Measurements from ENCODE around the gene CACUL1. TPM values are rescaled to one million over a fixed set of nuclear protein-coding genes. Genes with fewer than 3 reads are reported as not detected.
A peak's percentile ranks its signal among the peaks of the same experiment; 100 is the strongest.
"Not testable (repeated sequence)": the region's sequence is repeated elsewhere in the genome, so short reads cannot be mapped to it uniquely, and the experiment has no call there.

The CACUL1 gene
- 31.1 TPM for total RNA-seq
- polyA plus RNA-seq (ENCODE audit: insufficient read depth in 1 of 8, insufficient read length in 8 of 8, low replicate concordance in 1 of 8), result 10 to 100 TPM; 13.6 to 21.5 (median 18.6) TPM
- long read RNA-seq, donor 1, full-length matches to known transcripts, result 3 of 3 reads
- long read RNA-seq, donor 1, partial matches to known transcripts, result 0 of 3 reads
- long read RNA-seq, donor 1, other reads (novel, unspliced or antisense), result 0 of 3 reads
- long read RNA-seq, donor 2, result 0 reads
- long read RNA-seq, donor 3, full-length matches to known transcripts, result 4 of 4 reads
- long read RNA-seq, donor 3, partial matches to known transcripts, result 0 of 4 reads
- long read RNA-seq, donor 3, other reads (novel, unspliced or antisense), result 0 of 4 reads
- long read RNA-seq, donor 4, full-length matches to known transcripts, result 5 of 5 reads
- long read RNA-seq, donor 4, partial matches to known transcripts, result 0 of 5 reads
- long read RNA-seq, donor 4, other reads (novel, unspliced or antisense), result 0 of 5 reads
- long read RNA-seq, donor 5, full-length matches to known transcripts, result 12 of 20 reads
- long read RNA-seq, donor 5, partial matches to known transcripts, result 8 of 20 reads
- long read RNA-seq, donor 5, other reads (novel, unspliced or antisense), result 0 of 20 reads
- long read RNA-seq, donor 6, full-length matches to known transcripts, result 13 of 13 reads
- long read RNA-seq, donor 6, partial matches to known transcripts, result 0 of 13 reads
- long read RNA-seq, donor 6, other reads (novel, unspliced or antisense), result 0 of 13 reads
- long read RNA-seq, donor 7, full-length matches to known transcripts, result 11 of 18 reads
- long read RNA-seq, donor 7, partial matches to known transcripts, result 7 of 18 reads
- long read RNA-seq, donor 7, other reads (novel, unspliced or antisense), result 0 of 18 reads
- long read RNA-seq, donor 8, full-length matches to known transcripts, result 10 of 10 reads
- long read RNA-seq, donor 8, partial matches to known transcripts, result 0 of 10 reads
- long read RNA-seq, donor 8, other reads (novel, unspliced or antisense), result 0 of 10 reads
- long read RNA-seq, donor 9, full-length matches to known transcripts, result 11 of 17 reads
- long read RNA-seq, donor 9, partial matches to known transcripts, result 6 of 17 reads
- long read RNA-seq, donor 9, other reads (novel, unspliced or antisense), result 0 of 17 reads
- long read RNA-seq, donor 10, full-length matches to known transcripts, result 12 of 12 reads
- long read RNA-seq, donor 10, partial matches to known transcripts, result 0 of 12 reads
- long read RNA-seq, donor 10, other reads (novel, unspliced or antisense), result 0 of 12 reads
- long read RNA-seq, donor 11, full-length matches to known transcripts, result 13 of 13 reads
- long read RNA-seq, donor 11, partial matches to known transcripts, result 0 of 13 reads
- long read RNA-seq, donor 11, other reads (novel, unspliced or antisense), result 0 of 13 reads

GRCh38 chr10:118754556-118755423, at the start of gene CACUL1:
Gene CACUL1, minus strand, starts transcription at chr10:118754970. Its CDS starts 208 bp downstream, at chr10:118754762.
- under 1% methylated on average over 87 of the region's 87 CpGs for WGBS (ENCODE audit: insufficient coverage)
- H3K27me3 ChIP-seq (ENCODE audit: control insufficient read depth, insufficient read depth, low read length), result no peaks in the 10 kb centered on the region
- H3K36me3 ChIP-seq (ENCODE audit: control insufficient read depth, insufficient read depth, low read length), result no peaks in the 10 kb centered on the region
- H3K27ac ChIP-seq (ENCODE audit: low read length), result peak within 1 kb of the TSS; percentile 93
- H3K9me3 ChIP-seq (replicated peaks; ENCODE audit: control insufficient read depth, low read depth, low read length), result no peaks in the 10 kb centered on the region
- H3K4me1 ChIP-seq (ENCODE audit: control insufficient read depth, insufficient read depth, low read length), result peaks cover 8% of the 10 kb centered on the region
- DNase-seq, result peak; percentile 100
- H3K4me3 ChIP-seq (ENCODE audit: low read length), result peak within 1 kb of the TSS; percentile 100

GRCh38 chr10:118804262-118804773, 49.5 kb upstream of the CACUL1 start:
- Histone ChIP-seq H3K4me3 (ENCODE audit: low read length) (no peak overlapping the region), H3K4me1 (ENCODE audit: control insufficient read depth, insufficient read depth, low read length) (peaks cover 10% of the 10 kb centered on the region), H3K27ac (ENCODE audit: low read length) (no peak overlapping the region), H3K36me3 (ENCODE audit: control insufficient read depth, insufficient read depth, low read length) (no peaks in the 10 kb centered on the region), H3K27me3 (ENCODE audit: control insufficient read depth, insufficient read depth, low read length) (no peaks in the 10 kb centered on the region), H3K9me3 (replicated peaks; ENCODE audit: control insufficient read depth, low read depth, low read length) (no peaks in the 10 kb centered on the region)
- no peak for DNase-seq
- WGBS (ENCODE audit: insufficient coverage), result 44% methylated on average over 1 of the region's 3 CpGs

GRCh38 chr10:118802126-118802793, 47.5 kb upstream of the CACUL1 start:
- H3K4me1 ChIP-seq (ENCODE audit: control insufficient read depth, insufficient read depth, low read length), result peaks cover 9% of the 10 kb centered on the region
- 92% methylated on average over 12 of the region's 14 CpGs for WGBS (ENCODE audit: insufficient coverage)
- H3K27ac ChIP-seq (ENCODE audit: low read length), result no peak overlapping the region
- H3K4me3 ChIP-seq (ENCODE audit: low read length), result no peak overlapping the region
- no peaks in the 10 kb centered on the region for H3K9me3 ChIP-seq (replicated peaks; ENCODE audit: control insufficient read depth, low read depth, low read length)
- H3K36me3 ChIP-seq (ENCODE audit: control insufficient read depth, insufficient read depth, low read length), result no peaks in the 10 kb centered on the region
- no peaks in the 10 kb centered on the region for H3K27me3 ChIP-seq (ENCODE audit: control insufficient read depth, insufficient read depth, low read length)
- DNase-seq, result no peak

GRCh38 chr10:118800920-118801319, 46.1 kb upstream of the CACUL1 start:
- H3K4me1 ChIP-seq (ENCODE audit: control insufficient read depth, insufficient read depth, low read length), result peaks cover 9% of the 10 kb centered on the region
- peak; percentile 18 for DNase-seq
- H3K27ac ChIP-seq (ENCODE audit: low read length), result no peak overlapping the region
- no peaks in the 10 kb centered on the region for H3K27me3 ChIP-seq (ENCODE audit: control insufficient read depth, insufficient read depth, low read length)
- 80% methylated on average over 4 of the region's 4 CpGs for WGBS (ENCODE audit: insufficient coverage)
- H3K4me3 ChIP-seq (ENCODE audit: low read length), result no peak overlapping the region
- H3K36me3 ChIP-seq (ENCODE audit: control insufficient read depth, insufficient read depth, low read length), result no peaks in the 10 kb centered on the region
- H3K9me3 ChIP-seq (replicated peaks; ENCODE audit: control insufficient read depth, low read depth, low read length), result no peaks in the 10 kb centered on the region

GRCh38 chr10:118799777-118800176, 45.0 kb upstream of the CACUL1 start:
- 74% methylated on average over 3 of the region's 3 CpGs for WGBS (ENCODE audit: insufficient coverage)
- Histone ChIP-seq H3K36me3 (ENCODE audit: control insufficient read depth, insufficient read depth, low read length) (no peaks in the 10 kb centered on the region), H3K27me3 (ENCODE audit: control insufficient read depth, insufficient read depth, low read length) (no peaks in the 10 kb centered on the region), H3K27ac (ENCODE audit: low read length) (no peak overlapping the region), H3K4me1 (ENCODE audit: control insufficient read depth, insufficient read depth, low read length) (peaks cover 9% of the 10 kb centered on the region), H3K4me3 (ENCODE audit: low read length) (no peak overlapping the region), H3K9me3 (replicated peaks; ENCODE audit: control insufficient read depth, low read depth, low read length) (no peaks in the 10 kb centered on the region)
- no peak for DNase-seq

- peak; percentile 95 for DNase-seq
- no peaks in the 10 kb centered on the region for H3K9me3 ChIP-seq (replicated peaks; ENCODE audit: control insufficient read depth, low read depth, low read length)
- H3K4me1 ChIP-seq (ENCODE audit: control insufficient read depth, insufficient read depth, low read length), result peaks cover 9% of the 10 kb centered on the region
- no peaks in the 10 kb centered on the region for H3K27me3 ChIP-seq (ENCODE audit: control insufficient read depth, insufficient read depth, low read length)
- peak overlapping the region; percentile 78 for H3K27ac ChIP-seq (ENCODE audit: low read length)
- H3K36me3 ChIP-seq (ENCODE audit: control insufficient read depth, insufficient read depth, low read length), result no peaks in the 10 kb centered on the region
- no CpG with 5 or more reads among the region's 3 CpGs for WGBS (ENCODE audit: insufficient coverage)
- no peak overlapping the region for H3K4me3 ChIP-seq (ENCODE audit: low read length)
Measured at GRCh38 chr10:118798231-118798662, 43.5 kb upstream of the CACUL1 start.

- peaks cover 10% of the 10 kb centered on the region for H3K4me1 ChIP-seq (ENCODE audit: control insufficient read depth, insufficient read depth, low read length)
- H3K9me3 ChIP-seq (replicated peaks; ENCODE audit: control insufficient read depth, low read depth, low read length); H3K36me3 ChIP-seq (ENCODE audit: control insufficient read depth, insufficient read depth, low read length); H3K27me3 ChIP-seq (ENCODE audit: control insufficient read depth, insufficient read depth, low read length); DNase-seq; H3K4me3 ChIP-seq (ENCODE audit: low read length); H3K27ac ChIP-seq (ENCODE audit: low read length): not testable (repeated sequence)
- no CpG with 5 or more reads among the region's 7 CpGs for WGBS (ENCODE audit: insufficient coverage)
Measured at GRCh38 chr10:118794971-118795370, 40.2 kb upstream of the CACUL1 start.

- Histone ChIP-seq H3K4me1 (ENCODE audit: control insufficient read depth, insufficient read depth, low read length) (peaks cover 9% of the 10 kb centered on the region), H3K36me3 (ENCODE audit: control insufficient read depth, insufficient read depth, low read length) (no peaks in the 10 kb centered on the region), H3K9me3 (replicated peaks; ENCODE audit: control insufficient read depth, low read depth, low read length) (no peaks in the 10 kb centered on the region), H3K27ac (ENCODE audit: low read length) (no peak overlapping the region), H3K4me3 (ENCODE audit: low read length) (no peak overlapping the region), H3K27me3 (ENCODE audit: control insufficient read depth, insufficient read depth, low read length) (no peaks in the 10 kb centered on the region)
- WGBS (ENCODE audit: insufficient coverage), result 83% methylated on average over 3 of the region's 6 CpGs
- DNase-seq, result no peak
Measured at GRCh38 chr10:118793545-118793944, 38.8 kb upstream of the CACUL1 start.
